Mesenteric fat pad (tissue), 1 donor: ENCODE measurements around the gene SPRR1B. TPM values are rescaled to one million over a fixed set of nuclear protein-coding genes. Genes with fewer than 3 reads are reported as not detected.
"Not testable (repeated sequence)": the region's sequence is repeated elsewhere in the genome, so short reads cannot be mapped to it uniquely, and the experiment has no call there.

Experiments used
- DNase-seq: peaks from one replicate; pipeline ENCODE4 v3.0.0-alpha.2; 2020; ENCODE audit warnings: low spot score
- total RNA-seq: library from RNA; stranded (reverse); fragmentation: NEBNext Ultra II Directional; extraction: Animal tissue kit (Norgen Biotek cat#: 25700); gene quantifications from one replicate; pipeline ENCODE4 v1.2.1, GENCODE V29; 2021
- donor health status: DM: yes; HTN: yes; CAD: no.

SPRR1B gene
- total RNA-seq, 1 donor from 2014 or later: not detected

DNA sequence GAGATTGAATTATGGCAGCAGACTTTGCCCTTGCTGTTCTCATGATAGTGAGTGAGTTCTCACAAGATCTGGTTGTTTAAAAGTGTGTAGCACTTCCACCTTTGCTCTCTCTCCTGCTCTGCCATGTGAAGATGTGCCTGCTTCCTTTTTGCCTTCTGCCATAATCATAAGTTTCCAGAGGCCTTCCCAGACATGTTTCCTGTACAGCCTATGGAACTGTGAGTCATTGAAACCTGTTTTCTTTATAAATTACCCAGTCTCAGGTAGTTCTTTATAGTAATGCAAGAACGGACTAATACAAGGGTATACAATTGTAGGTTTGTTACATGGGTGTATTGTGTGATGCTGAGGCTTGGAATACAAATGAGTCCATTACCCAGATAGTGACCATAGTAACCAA, 4.2 kb downstream of the SPRR1B start:
- no peak for DNase-seq

DNA sequence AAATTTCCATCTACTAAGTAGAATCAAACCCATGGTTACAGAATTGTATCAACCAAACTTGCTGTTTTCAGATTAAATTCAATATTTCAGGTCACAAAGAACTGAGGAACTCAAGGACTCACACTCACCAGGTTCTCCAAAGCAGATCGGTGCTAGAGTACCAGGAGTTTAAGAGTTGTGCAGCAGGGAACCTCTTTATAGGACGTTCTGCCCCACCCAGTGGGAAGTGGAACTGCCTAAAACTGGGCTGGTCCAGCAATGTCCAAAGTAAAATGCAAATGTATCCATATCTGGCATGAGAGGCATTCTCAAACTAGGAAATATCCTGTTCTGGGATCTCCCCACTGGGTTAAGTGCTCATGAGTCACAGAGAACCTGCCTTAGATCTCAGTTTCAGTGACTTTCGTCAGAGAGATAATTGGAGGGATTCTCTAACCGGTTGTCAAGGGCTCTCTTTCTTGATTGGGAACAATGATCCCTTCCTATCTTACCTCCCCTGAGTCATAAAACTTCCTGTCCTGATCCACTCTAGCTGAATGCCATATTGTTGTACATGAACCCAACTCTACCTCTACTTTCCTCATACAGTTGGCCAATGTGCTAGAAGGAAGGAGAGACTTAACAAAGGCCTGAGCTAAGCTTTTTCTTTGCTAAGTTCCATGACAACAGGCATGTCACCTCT, 10.1 kb downstream of the SPRR1B start, which contains the start of gene SPRR2D:
SPRR2D (minus strand) TSS at position 171 of the 682 bp plus-strand sequence. CDS start 774 bp downstream, outside the sequence.
- DNase-seq: no peak

DNA sequence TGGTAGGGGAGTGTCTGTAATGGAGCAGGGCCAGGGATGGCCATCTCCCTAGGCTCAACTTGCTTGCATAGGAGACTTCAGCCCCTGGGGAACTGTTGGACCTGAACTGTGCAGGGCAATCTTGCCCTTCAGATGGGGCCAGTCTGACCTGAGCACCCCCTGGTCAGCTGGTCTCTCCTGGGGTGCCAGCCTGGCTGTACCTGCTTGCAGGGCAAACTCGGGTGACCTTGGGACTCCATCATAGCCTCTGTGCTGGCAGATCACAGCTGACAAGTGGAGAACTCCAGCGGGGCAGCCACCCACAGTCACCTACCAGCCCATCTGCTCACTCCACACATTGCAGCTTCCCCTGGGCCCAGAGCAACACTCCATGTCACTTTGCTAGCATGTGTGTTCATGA, 18.2 kb downstream of the SPRR1B start:
- no peak for DNase-seq

DNA sequence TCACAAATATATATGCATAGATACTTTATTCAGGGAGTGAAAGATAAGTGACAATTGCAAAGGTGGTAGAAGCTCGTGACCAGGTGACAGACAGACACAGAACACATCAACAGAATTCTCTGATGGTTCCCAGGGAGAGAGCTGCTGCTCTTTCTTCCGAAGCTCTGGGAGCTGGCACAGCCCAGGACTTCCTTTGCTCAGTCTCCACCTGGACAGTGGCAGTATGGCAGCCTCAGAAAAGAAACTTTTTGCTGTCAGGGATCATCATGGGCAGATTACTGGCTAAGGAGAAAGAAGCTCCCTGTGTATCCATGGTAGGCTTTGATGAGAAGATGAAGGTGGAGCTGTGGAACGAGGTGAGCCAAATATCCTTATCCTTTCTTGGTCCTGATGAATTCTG, 25.1 kb downstream of the SPRR1B start:
- DNase-seq: not testable (repeated sequence)

DNA sequence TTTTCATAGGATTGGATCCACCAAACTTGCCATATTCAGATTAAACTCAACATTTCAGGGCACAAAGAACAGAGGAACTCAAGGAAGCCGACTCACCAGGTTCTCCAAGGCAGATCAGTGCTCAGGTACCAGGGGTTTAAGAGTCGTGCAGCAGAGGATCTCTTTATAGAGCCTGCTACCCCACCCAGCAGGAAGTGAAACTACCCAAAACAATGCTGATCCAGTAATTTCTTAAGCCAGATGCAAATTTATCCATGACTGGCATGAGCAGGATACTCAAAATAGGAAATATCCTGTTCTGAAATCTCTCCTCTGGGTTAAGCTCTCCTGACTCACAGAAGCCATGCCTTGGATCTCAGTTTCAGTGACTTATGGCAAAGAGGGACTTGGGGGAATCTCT, 26.4 kb downstream of the SPRR1B start, which contains the start of gene SPRR2A:
SPRR2A (minus strand) TSS at position 138 of the 400 bp plus-strand sequence. CDS start 777 bp downstream, outside the sequence.
- DNase-seq: no peak

DNA sequence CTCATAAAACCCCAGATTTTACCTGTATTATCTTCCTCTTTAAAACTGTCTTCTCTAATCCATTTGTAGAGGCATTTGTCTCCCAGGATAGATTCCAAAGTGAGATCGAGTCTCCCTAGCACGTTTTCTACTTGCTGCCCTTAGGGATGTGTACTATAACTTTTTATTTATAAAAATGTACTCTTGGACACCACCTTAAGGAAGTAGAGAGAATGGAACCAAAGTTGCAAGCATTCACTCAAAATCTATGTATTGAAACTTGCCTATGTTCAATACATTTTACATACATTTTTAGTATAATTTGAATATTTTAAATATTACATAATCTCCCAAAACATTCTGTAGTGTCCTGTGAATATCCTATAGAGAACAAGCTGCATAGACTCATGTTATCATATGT, 27.2 kb downstream of the SPRR1B start:
- DNase-seq: no peak

DNA sequence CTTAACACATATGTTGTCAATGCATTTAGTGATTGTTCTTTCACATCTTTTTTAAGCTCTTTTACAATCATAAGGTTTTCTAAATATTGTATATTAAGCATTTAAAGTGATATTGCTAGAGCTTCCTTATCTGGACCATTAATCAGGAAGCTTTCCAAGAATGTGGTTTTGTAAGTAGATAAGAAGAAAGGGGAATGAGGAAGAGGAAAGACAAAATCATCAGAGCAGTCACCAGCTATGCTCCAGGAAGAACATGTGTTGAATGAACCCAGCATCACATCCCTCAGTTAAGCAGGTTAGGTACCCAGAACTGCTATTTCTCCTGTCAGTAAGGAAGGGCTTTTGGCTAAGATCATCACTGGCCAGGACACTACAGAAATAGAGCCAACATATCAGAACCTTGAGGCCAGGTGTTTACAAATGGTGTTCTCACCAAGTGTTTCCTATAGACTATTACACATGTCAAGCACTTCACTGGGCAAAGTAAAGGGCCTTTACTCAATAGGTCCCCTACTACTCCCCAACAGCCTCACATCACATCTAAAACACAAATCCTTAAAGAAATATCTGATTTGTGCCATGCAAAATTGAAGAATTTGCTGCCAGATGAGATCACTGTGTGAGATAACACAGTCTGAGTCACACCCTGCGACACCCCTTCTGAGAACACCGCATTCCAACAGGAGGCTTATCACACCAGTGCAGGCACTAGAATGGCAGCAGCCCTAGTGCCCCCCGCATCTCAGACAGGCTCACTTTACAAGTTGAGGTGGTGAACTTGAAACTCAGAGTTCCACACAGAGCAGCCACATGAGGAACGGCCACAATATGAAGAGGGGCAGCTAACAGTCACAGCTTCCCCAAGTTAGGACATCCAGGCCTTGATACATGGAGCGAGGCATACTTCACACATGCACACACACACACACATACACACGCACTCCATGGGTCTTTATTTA, 28.1 kb downstream of the SPRR1B start:
- no peak for DNase-seq

DNA sequence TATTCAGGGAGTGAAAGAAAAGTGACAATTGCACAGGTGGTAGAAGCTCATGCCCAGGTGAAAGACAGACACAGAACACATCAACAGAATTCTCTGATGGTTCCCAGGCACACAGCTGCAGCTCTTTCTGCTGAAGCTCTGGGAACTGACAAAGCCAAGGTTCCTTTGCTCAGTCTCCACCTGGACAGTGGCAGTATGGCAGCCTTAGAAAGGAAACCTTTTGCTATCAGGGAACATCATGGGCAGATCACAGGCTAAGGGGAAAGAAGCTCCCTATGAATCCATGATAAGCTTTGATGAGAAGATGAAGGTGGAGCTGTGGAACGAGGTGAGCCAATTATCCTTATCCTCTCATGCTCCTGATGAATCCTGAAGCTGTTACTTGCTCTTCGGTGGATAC, 39.2 kb downstream of the SPRR1B start:
- no peak for DNase-seq

DNA sequence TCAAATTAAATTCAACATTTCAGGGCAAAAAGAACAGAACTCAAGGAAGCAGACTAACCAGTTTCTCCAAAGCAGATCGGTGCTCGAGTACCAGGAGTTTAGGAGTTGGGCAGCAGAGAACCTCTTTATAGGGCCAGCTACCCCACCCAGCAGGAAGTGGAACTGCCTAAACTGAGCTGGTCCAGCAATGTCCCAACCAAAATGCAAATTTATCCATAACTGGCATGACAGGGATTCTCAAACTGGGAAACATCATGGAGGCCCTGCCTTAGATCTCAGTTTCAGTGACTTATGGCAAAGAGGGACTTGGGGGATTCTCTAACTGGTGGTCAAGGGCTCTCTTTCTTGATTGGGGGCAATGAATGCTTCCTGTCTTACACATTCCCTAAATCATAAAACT, 40.5 kb downstream of the SPRR1B start, which contains the start of gene SPRR2B:
SPRR2B (minus strand) TSS at position 101 of the 400 bp plus-strand sequence. CDS start 772 bp downstream, outside the sequence.
- DNase-seq: no peak

DNA sequence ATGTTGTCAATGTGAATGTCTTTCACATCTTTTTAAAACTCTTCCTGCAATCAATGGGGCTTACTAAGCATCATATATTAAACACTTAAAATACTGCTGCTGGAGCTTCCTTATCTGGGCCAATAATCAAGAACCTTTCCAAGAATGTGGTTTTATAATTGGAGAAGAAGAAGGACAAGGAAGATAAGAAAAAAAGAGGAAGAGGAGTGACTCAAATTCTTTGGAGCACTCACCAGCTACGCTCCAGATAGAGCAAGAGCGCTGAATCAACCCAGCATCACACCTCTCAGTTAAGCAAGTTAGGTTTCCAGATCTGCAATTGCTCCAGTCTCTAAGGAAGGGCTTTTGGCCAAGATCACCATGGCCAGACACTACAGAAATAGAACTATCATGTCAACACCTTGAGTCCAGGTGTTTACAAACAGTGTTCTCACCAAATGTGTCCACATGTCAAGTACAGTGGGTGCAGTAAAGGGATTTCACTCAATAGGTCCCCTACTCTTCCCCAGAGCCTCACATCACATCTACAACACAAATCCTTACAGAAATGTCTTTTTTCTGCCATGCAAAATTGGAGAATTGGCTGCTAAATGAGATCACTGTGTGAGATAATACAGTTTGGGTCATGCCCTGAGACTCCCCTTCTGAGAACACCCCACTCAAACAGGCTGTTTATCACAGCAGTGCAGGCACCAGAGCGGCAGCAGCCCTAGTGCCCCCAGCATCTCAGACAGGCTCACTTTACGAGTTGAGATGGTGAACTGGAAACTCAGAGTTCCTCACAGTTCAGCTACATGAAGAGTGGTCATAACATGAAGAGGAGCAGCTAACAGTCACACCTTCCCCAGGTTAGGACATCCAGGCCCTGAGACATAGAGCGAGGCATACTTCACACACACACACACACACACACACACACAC, 42.1 kb downstream of the SPRR1B start:
- DNase-seq: no peak

DNA sequence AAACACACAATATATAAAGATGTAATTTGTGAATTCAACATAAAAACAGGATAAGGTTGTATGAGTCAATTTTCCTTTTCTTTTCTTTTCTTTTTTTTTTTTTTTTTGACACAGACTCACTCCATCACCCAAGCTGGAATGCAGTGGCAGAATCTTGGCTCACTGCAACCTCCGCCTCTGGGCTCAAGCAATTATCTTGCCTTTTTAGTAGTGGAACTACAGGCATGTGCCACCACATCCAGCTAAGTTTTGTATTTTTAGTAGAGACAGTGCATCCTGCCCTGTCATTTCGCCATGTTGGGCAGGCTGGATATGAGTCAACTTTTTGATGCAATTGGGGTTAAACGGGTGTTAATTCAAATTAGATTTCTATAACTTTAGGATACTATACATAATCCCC, 50.7 kb downstream of the SPRR1B start:
- DNase-seq: no peak

Other genes starting within 250 kb of the SPRR1B start
- gene LCE1E, start 244.9 kb upstream of the SPRR1B start, total RNA-seq: not detected
- not detected for gene LCE1D, start 234.5 kb upstream of the SPRR1B start, total RNA-seq
- gene LCE1C, start 224.6 kb upstream of the SPRR1B start, total RNA-seq: not detected
- gene LCE1B, start 219.2 kb upstream of the SPRR1B start, total RNA-seq: not detected
- not detected for gene LCE1A, start 203.7 kb upstream of the SPRR1B start, total RNA-seq
- gene LCE6A, start 188.3 kb upstream of the SPRR1B start, total RNA-seq: not detected
- gene LCE7A, start 171.2 kb upstream of the SPRR1B start, total RNA-seq: not detected
- not detected for gene SMCP, start 152.9 kb upstream of the SPRR1B start, total RNA-seq
- not detected for gene IVL, start 122.7 kb upstream of the SPRR1B start, total RNA-seq
- not detected for gene SPRR5, start 84.0 kb upstream of the SPRR1B start, total RNA-seq
- gene SPRR4, start 60.6 kb upstream of the SPRR1B start, total RNA-seq: not detected
- gene SPRR1A, start 47.1 kb upstream of the SPRR1B start, total RNA-seq: not detected
- not detected for gene SPRR3, start 29.5 kb upstream of the SPRR1B start, total RNA-seq
- not detected for gene SPRR2D, start 9.9 kb downstream of the SPRR1B start, total RNA-seq
- not detected for gene SPRR2A, start 26.3 kb downstream of the SPRR1B start, total RNA-seq
- gene SPRR2B, start 40.4 kb downstream of the SPRR1B start, total RNA-seq: not detected
- not detected for gene SPRR2E, start 63.3 kb downstream of the SPRR1B start, total RNA-seq
- gene SPRR2F, start 82.3 kb downstream of the SPRR1B start, total RNA-seq: not detected
- not detected for gene SPRR2G, start 119.7 kb downstream of the SPRR1B start, total RNA-seq
- gene LELP1, start 172.2 kb downstream of the SPRR1B start, total RNA-seq: not detected
- gene PRR9, start 186.4 kb downstream of the SPRR1B start, total RNA-seq: not detected
- gene LORICRIN, start 228.5 kb downstream of the SPRR1B start, total RNA-seq: not detected